Measurements from ENCODE around the gene SCP2. TPM values are rescaled to one million over a fixed set of nuclear protein-coding genes. Genes with fewer than 3 reads are reported as not detected.
A peak's percentile ranks its signal among the peaks of the same experiment; 100 is the strongest.

Gene SCP2
- total RNA-seq, 1 experiment from 2014 or later = 73.2 TPM

GRCh38 chr1:52970149-52970548 lies 43.1 kb downstream of the SCP2 start:
- no peak overlapping the region for H3K4me3 ChIP-seq (ENCODE audit: low read depth, low read length, poor library complexity, severe bottlenecking)
- no TSS peak for BruUV-seq (replicated peaks)

DNA sequence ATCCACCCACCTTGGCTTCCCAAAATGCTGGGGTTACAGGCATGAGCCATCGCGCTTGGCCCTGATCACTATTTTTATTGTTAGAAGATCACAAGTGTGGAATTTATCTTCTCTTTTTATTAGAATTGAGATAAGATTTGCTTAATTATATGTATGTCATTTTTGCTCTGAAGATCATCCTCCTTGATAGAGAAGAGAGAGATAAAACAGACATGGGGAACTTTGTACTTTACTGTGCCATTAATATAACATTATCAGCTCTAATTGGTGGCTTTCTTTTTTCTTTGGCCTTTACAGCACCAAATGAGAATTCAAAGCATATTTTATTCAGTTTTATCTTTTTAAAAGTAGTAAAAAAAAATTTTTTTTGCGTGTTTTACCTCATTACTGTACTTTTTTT lies 46.8 kb downstream of the SCP2 start:
- no peak for DNase-seq (ENCODE audit: low spot score)
- ChIA-PET CTCF (no interaction called here), POLR2A (ENCODE audit: low non-redundant PET) (interaction anchor here (0.6 kb wide), 1 partner anchor 206 kb away, joined by 7 read pairs; no protein-coding TSS in a partner anchor)
- H3K4me1 ChIP-seq (ENCODE audit: insufficient read depth, low read length, poor library complexity, severe bottlenecking) = peaks cover 7% of the 10 kb centered on the region
- BruUV-seq (replicated peaks) = no TSS peak
- H3K9me3 ChIP-seq (ENCODE audit: low read depth, low read length, poor library complexity, severe bottlenecking) = no peaks in the 10 kb centered on the region
- H3K36me3 ChIP-seq (ENCODE audit: insufficient read depth, low read length, poor library complexity, severe bottlenecking) = no peaks in the 10 kb centered on the region
- no peak overlapping the region for H3K4me3 ChIP-seq (ENCODE audit: low read depth, low read length, poor library complexity, severe bottlenecking)
- intact Hi-C loops (cut with micrococcal nuclease; ENCODE audit: unreplicated experiment) = loop anchor here (10.0 kb wide), 1 partner anchor 269 kb away; no protein-coding TSS in a partner anchor
- H3K27ac ChIP-seq (ENCODE audit: low read depth, low read length, poor library complexity, severe bottlenecking) = no peak overlapping the region
- TF ChIP-seq, protein P1, sequence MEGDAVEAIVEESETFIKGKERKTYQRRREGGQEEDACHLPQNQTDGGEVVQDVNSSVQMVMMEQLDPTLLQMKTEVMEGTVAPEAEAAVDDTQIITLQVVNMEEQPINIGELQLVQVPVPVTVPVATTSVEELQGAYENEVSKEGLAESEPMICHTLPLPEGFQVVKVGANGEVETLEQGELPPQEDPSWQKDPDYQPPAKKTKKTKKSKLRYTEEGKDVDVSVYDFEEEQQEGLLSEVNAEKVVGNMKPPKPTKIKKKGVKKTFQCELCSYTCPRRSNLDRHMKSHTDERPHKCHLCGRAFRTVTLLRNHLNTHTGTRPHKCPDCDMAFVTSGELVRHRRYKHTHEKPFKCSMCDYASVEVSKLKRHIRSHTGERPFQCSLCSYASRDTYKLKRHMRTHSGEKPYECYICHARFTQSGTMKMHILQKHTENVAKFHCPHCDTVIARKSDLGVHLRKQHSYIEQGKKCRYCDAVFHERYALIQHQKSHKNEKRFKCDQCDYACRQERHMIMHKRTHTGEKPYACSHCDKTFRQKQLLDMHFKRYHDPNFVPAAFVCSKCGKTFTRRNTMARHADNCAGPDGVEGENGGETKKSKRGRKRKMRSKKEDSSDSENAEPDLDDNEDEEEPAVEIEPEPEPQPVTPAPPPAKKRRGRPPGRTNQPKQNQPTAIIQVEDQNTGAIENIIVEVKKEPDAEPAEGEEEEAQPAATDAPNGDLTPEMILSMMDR (conservative IDR thresholded peaks at IDR 0.05; ENCODE audit: low read depth, low read length) = no peak
- TF ChIP-seq EZH2 (IDR thresholded peaks at IDR 0.05; ENCODE audit: borderline replicate concordance, low read depth, low read length, poor library complexity, severe bottlenecking) = no peak
- no peaks in the 10 kb centered on the region for H3K27me3 ChIP-seq (replicated peaks; ENCODE audit: insufficient read depth, low read depth, low read length, poor library complexity)

More at GRCh38 chr1:52970149-52970548, 43.1 kb downstream of the SCP2 start:
- Histone ChIP-seq H3K36me3 (ENCODE audit: insufficient read depth, low read length, poor library complexity, severe bottlenecking) (no peaks in the 10 kb centered on the region), H3K27me3 (replicated peaks; ENCODE audit: insufficient read depth, low read depth, low read length, poor library complexity) (no peaks in the 10 kb centered on the region), H3K27ac (ENCODE audit: low read depth, low read length, poor library complexity, severe bottlenecking) (no peak overlapping the region), H3K9me3 (ENCODE audit: low read depth, low read length, poor library complexity, severe bottlenecking) (no peaks in the 10 kb centered on the region), H3K4me1 (ENCODE audit: insufficient read depth, low read length, poor library complexity, severe bottlenecking) (no peaks in the 10 kb centered on the region)
- peak; percentile 40 for DNase-seq (ENCODE audit: low spot score)
- TF ChIP-seq, protein P1 (conservative IDR thresholded peaks at IDR 0.05; ENCODE audit: low read depth, low read length) = peak; percentile 57
- TF ChIP-seq EZH2 (IDR thresholded peaks at IDR 0.05; ENCODE audit: borderline replicate concordance, low read depth, low read length, poor library complexity, severe bottlenecking) = no peak
- POLR2A ChIA-PET (ENCODE audit: low non-redundant PET) = no interaction called here
- intact Hi-C loops (cut with micrococcal nuclease; ENCODE audit: unreplicated experiment) = loop anchor here (10.0 kb wide), 1 partner anchor 265 kb away; no protein-coding TSS in a partner anchor
- CTCF ChIA-PET = interaction anchor here (0.7 kb wide), 1 partner anchor 273 kb away, joined by 3 read pairs; no protein-coding TSS in a partner anchor

- no TSS peak for BruUV-seq (replicated peaks)
- H3K36me3 ChIP-seq (ENCODE audit: insufficient read depth, low read length, poor library complexity, severe bottlenecking) = no peaks in the 10 kb centered on the region
- TF ChIP-seq EZH2 (IDR thresholded peaks at IDR 0.05; ENCODE audit: borderline replicate concordance, low read depth, low read length, poor library complexity, severe bottlenecking) = no peak
- TF ChIP-seq, protein P1 (conservative IDR thresholded peaks at IDR 0.05; ENCODE audit: low read depth, low read length) = no peak
- DNase-seq (ENCODE audit: low spot score) = peak; percentile 8
- H3K9me3 ChIP-seq (ENCODE audit: low read depth, low read length, poor library complexity, severe bottlenecking) = no peaks in the 10 kb centered on the region
- H3K4me3 ChIP-seq (ENCODE audit: low read depth, low read length, poor library complexity, severe bottlenecking) = no peak overlapping the region
- peaks cover 7% of the 10 kb centered on the region for H3K4me1 ChIP-seq (ENCODE audit: insufficient read depth, low read length, poor library complexity, severe bottlenecking)
- H3K27ac ChIP-seq (ENCODE audit: low read depth, low read length, poor library complexity, severe bottlenecking) = no peak overlapping the region
- CTCF ChIA-PET = no interaction called here
- intact Hi-C loops (cut with micrococcal nuclease; ENCODE audit: unreplicated experiment) = loop anchor here (10.0 kb wide), 1 partner anchor 272 kb away; no protein-coding TSS in a partner anchor
- H3K27me3 ChIP-seq (replicated peaks; ENCODE audit: insufficient read depth, low read depth, low read length, poor library complexity) = no peaks in the 10 kb centered on the region
- POLR2A ChIA-PET (ENCODE audit: low non-redundant PET) = interaction anchor here (0.5 kb wide), 1 partner anchor 1611 kb away, joined by 5 read pairs; no protein-coding TSS in a partner anchor
Measured at GRCh38 chr1:52976183-52977035, 49.3 kb downstream of the SCP2 start.

Data from A673 (cell line).